Measurements from ENCODE around the gene EN1. TPM values are rescaled to one million over a fixed set of nuclear protein-coding genes. Genes with fewer than 3 reads are reported as not detected.

EN1 gene
- polyA plus RNA-seq, 5 donors, result 0.18 TPM; not detected in 4

Other genes starting within 250 kb of the EN1 start
- gene MARCO, start 94.5 kb upstream of the EN1 start, polyA plus RNA-seq (ENCODE audit: insufficient read depth in 1 of 5, insufficient read length in 5 of 5, low replicate concordance in 1 of 5), result under 1 TPM in 4 of 5 donors, not detected in 1; 0.31 to 0.48 (median 0.36) TPM

All from right lung (tissue), 5 donors.